HEK293 (cell line): ENCODE data around the gene PPY.

Source experiments
- BCL11A ChIP-seq: fragments of 450-650 bp; formaldehyde crosslinking; IDR thresholded peaks from 2 replicates; pipeline ENCODE4 v1.5.1; 2016; ENCODE audit warnings: low read depth, missing biosample characterization, missing genetic modification characterization
- GLIS2 ChIP-seq: fragments of 450-650 bp; formaldehyde crosslinking; IDR thresholded peaks from 2 replicates; pipeline ENCODE4 v1.5.1; 2016; ENCODE audit warnings: missing biosample characterization, missing genetic modification characterization
- HOXD13 ChIP-seq: sonication (generic); formaldehyde crosslinking; IDR thresholded peaks from 2 replicates; pipeline ENCODE4 v1.8.0; 2022; ENCODE audit warnings: missing genetic modification reagents, borderline replicate concordance
- KLF16 ChIP-seq: fragments of 450-650 bp; formaldehyde crosslinking; IDR thresholded peaks from 2 replicates; pipeline ENCODE4 v1.5.1; 2017; ENCODE audit warnings: missing biosample characterization, missing genetic modification characterization
- OSR2 ChIP-seq: fragments of 450-650 bp; formaldehyde crosslinking; IDR thresholded peaks from 2 replicates; pipeline ENCODE4 v1.5.1; 2016; ENCODE audit warnings: missing biosample characterization, missing genetic modification characterization
- OVOL3 ChIP-seq: fragments of 450-650 bp; formaldehyde crosslinking; IDR thresholded peaks from 2 replicates; pipeline ENCODE4 v1.5.1; 2016; ENCODE audit warnings: missing biosample characterization, missing genetic modification characterization
- SP2 ChIP-seq: fragments of 450-650 bp; formaldehyde crosslinking; IDR thresholded peaks from 2 replicates; pipeline ENCODE4 v1.5.1; 2016; ENCODE audit warnings: missing biosample characterization, missing genetic modification characterization
- WT1 ChIP-seq: fragments of 450-650 bp; formaldehyde crosslinking; IDR thresholded peaks from 2 replicates; pipeline ENCODE4 v1.5.1; 2016; ENCODE audit warnings: missing biosample characterization, missing genetic modification characterization
- YY1 ChIP-seq: fragments of 450-650 bp; formaldehyde crosslinking; IDR thresholded peaks from 2 replicates; pipeline ENCODE4 v1.5.1; 2018; ENCODE audit warnings: missing biosample characterization, missing genetic modification characterization
- ZBTB21 ChIP-seq: fragments of 450-650 bp; formaldehyde crosslinking; IDR thresholded peaks from 2 replicates; pipeline ENCODE4 v1.5.1; 2017; ENCODE audit warnings: missing biosample characterization, missing genetic modification characterization
- ZFP69B ChIP-seq: fragments of 450-650 bp; formaldehyde crosslinking; IDR thresholded peaks from 2 replicates; pipeline ENCODE4 v1.5.1; 2016; ENCODE audit warnings: missing biosample characterization, missing genetic modification characterization
- ZNF10 ChIP-seq: fragments of 450-650 bp; formaldehyde crosslinking; IDR thresholded peaks from 2 replicates; pipeline ENCODE4 v1.5.1; 2017; ENCODE audit warnings: missing biosample characterization, missing genetic modification characterization
- ZNF155 ChIP-seq: fragments of 450-650 bp; formaldehyde crosslinking; IDR thresholded peaks from 2 replicates; pipeline ENCODE4 v1.5.1; 2016; ENCODE audit warnings: missing biosample characterization, missing genetic modification characterization
- ZNF2 ChIP-seq: fragments of 450-650 bp; formaldehyde crosslinking; IDR thresholded peaks from 2 replicates; pipeline ENCODE4 v1.5.1; 2016; ENCODE audit warnings: missing biosample characterization, missing genetic modification characterization
- ZNF214 ChIP-seq: fragments of 450-650 bp; formaldehyde crosslinking; IDR thresholded peaks from 2 replicates; pipeline ENCODE4 v1.5.1; 2017; ENCODE audit warnings: missing biosample characterization, mild to moderate bottlenecking, missing genetic modification characterization, borderline replicate concordance
- ZNF394 ChIP-seq: fragments of 450-650 bp; formaldehyde crosslinking; IDR thresholded peaks from 2 replicates; pipeline ENCODE4 v1.5.1; 2016; ENCODE audit warnings: missing biosample characterization, missing genetic modification characterization, mild to moderate bottlenecking, moderate library complexity, borderline replicate concordance
- ZNF654 ChIP-seq: fragments of 450-650 bp; formaldehyde crosslinking; IDR thresholded peaks from 2 replicates; pipeline ENCODE4 v1.5.1; 2016; ENCODE audit warnings: low read depth, missing biosample characterization, missing genetic modification characterization
- ZNF707 ChIP-seq: fragments of 450-650 bp; formaldehyde crosslinking; IDR thresholded peaks from 2 replicates; pipeline ENCODE4 v1.5.1; 2016; ENCODE audit warnings: missing biosample characterization, missing genetic modification characterization
- TF ChIP-seq, protein P1 (sequence below): fragments of 450-650 bp; formaldehyde crosslinking; IDR thresholded peaks from 2 replicates; pipeline ENCODE4 v1.5.1; 2017; ENCODE audit warnings: missing biosample characterization, mild to moderate bottlenecking, missing genetic modification characterization, moderate library complexity
- TF ChIP-seq, protein P2 (sequence below): fragments of 450-650 bp; formaldehyde crosslinking; IDR thresholded peaks from 2 replicates; pipeline ENCODE4 v1.5.1; 2016; ENCODE audit warnings: missing biosample characterization, missing genetic modification characterization
- TF ChIP-seq, protein P3 (sequence below): fragments of 450-650 bp; formaldehyde crosslinking; IDR thresholded peaks from 2 replicates; pipeline ENCODE4 v1.5.0; 2017; ENCODE audit warnings: missing biosample characterization, missing genetic modification characterization, borderline replicate concordance
- TF ChIP-seq, protein P4 (sequence below): fragments of 450-650 bp; formaldehyde crosslinking; IDR thresholded peaks from 2 replicates; pipeline ENCODE4 v1.5.1; 2016; ENCODE audit warnings: missing biosample characterization, missing genetic modification characterization, low read depth
- TF ChIP-seq, protein P5 (sequence below): IDR thresholded peaks from 2 replicates; pipeline ENCODE4 v1.6.1; 2011; ENCODE audit warnings: mild to moderate bottlenecking, low read depth, low read length, borderline replicate concordance
- TF ChIP-seq, protein P6 (sequence below): fragments of 450-650 bp; formaldehyde crosslinking; IDR thresholded peaks from 2 replicates; pipeline ENCODE4 v1.5.1; 2016; ENCODE audit warnings: missing biosample characterization, missing genetic modification characterization
- TF ChIP-seq, protein P7 (sequence below): fragments of 450-650 bp; formaldehyde crosslinking; IDR thresholded peaks from 2 replicates; pipeline ENCODE4 v1.5.1; 2016; ENCODE audit warnings: missing biosample characterization, missing genetic modification characterization

PPY gene

DNA sequence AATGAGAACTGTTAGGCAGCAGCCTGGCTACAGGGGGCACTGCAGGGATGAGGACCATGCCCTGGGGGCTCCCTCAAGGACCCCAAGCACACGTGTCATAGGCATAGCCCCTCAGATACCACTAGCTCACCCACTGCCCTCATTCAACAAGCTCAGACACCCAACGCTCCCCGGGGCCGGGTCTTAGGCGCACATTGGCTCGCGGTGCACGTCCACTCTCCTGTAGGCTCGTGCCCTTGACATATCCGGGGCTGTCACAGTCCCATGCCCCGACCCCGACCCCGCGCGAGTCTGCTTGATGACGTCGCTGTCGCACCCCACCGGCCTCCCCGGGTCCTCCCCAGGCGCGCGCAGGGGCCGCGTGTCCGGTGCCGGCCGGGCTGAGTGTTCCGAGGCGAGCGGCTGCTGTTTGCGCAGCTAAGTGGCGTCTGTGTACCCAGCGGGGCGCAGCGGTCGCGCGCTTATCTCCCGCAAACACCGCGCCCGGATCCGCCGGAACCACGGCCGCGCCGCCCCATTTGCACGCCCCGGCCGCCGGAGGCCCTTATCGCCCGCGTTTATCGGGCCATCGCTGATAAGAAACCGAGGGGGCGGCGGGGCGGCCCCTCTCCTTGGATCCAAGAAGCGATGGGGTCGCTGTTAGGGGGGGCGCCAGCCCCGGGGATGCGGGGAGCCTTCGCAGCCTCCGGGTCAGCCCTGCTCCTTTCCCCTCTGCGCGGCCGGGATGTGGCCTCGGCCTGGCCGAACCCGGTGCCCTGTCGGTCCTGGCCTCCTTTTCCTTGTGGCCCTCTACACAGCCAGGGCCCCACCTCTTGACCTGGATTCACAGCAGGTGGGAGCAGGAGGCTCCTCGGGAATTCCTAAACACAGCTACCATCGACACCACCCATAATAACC lies 41.5 kb upstream of the PPY start (continued):
- TF ChIP-seq ZNF214 (tag by site-specific recombination) (no peak), ZNF2 (peak; percentile 68; the same call in 1 of the 2 replicates), ZNF10 (tag by site-specific recombination) (no peak), ZBTB21 (tag by site-specific recombination) (peak; percentile 87), OVOL3 (tag by site-specific recombination) (no peak), GLIS2 (tag by site-specific recombination) (peak; percentile 92), ZFP69B (0 out of 2 replicates have a peak, but pooled peaks have one; percentile 42), YY1 (no peak; the same call in 1 of the 2 replicates), ZNF394 (tag by site-specific recombination) (no peak), HOXD13 (no peak), ZNF654 (tag by site-specific recombination) (no peak), ZNF707 (no peak), BCL11A (no peak), KLF16 (tag by site-specific recombination) (peak; percentile 44; the same call in 1 of the 2 replicates), OSR2 (tag by site-specific recombination) (no peak), ZNF155 (tag by site-specific recombination) (no peak), WT1 (peak; percentile 9; the same call in 1 of the 2 replicates), SP2 (tag by site-specific recombination) (no peak)
- TF ChIP-seq, protein P1, sequence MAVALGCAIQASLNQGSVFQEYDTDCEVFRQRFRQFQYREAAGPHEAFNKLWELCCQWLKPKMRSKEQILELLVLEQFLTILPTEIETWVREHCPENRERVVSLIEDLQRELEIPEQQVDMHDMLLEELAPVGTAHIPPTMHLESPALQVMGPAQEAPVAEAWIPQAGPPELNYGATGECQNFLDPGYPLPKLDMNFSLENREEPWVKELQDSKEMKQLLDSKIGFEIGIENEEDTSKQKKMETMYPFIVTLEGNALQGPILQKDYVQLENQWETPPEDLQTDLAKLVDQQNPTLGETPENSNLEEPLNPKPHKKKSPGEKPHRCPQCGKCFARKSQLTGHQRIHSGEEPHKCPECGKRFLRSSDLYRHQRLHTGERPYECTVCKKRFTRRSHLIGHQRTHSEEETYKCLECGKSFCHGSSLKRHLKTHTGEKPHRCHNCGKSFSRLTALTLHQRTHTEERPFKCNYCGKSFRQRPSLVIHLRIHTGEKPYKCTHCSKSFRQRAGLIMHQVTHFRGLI (tag by site-specific recombination) = 0 out of 2 replicates have a peak, but pooled peaks have one; percentile 43
- TF ChIP-seq, protein P2, sequence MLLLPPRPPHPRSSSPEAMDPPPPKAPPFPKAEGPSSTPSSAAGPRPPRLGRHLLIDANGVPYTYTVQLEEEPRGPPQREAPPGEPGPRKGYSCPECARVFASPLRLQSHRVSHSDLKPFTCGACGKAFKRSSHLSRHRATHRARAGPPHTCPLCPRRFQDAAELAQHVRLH (tag by site-specific recombination) = no peak
- TF ChIP-seq, protein P3, sequence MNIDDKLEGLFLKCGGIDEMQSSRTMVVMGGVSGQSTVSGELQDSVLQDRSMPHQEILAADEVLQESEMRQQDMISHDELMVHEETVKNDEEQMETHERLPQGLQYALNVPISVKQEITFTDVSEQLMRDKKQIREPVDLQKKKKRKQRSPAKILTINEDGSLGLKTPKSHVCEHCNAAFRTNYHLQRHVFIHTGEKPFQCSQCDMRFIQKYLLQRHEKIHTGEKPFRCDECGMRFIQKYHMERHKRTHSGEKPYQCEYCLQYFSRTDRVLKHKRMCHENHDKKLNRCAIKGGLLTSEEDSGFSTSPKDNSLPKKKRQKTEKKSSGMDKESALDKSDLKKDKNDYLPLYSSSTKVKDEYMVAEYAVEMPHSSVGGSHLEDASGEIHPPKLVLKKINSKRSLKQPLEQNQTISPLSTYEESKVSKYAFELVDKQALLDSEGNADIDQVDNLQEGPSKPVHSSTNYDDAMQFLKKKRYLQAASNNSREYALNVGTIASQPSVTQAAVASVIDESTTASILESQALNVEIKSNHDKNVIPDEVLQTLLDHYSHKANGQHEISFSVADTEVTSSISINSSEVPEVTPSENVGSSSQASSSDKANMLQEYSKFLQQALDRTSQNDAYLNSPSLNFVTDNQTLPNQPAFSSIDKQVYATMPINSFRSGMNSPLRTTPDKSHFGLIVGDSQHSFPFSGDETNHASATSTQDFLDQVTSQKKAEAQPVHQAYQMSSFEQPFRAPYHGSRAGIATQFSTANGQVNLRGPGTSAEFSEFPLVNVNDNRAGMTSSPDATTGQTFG = no peak
- TF ChIP-seq, protein P4, sequence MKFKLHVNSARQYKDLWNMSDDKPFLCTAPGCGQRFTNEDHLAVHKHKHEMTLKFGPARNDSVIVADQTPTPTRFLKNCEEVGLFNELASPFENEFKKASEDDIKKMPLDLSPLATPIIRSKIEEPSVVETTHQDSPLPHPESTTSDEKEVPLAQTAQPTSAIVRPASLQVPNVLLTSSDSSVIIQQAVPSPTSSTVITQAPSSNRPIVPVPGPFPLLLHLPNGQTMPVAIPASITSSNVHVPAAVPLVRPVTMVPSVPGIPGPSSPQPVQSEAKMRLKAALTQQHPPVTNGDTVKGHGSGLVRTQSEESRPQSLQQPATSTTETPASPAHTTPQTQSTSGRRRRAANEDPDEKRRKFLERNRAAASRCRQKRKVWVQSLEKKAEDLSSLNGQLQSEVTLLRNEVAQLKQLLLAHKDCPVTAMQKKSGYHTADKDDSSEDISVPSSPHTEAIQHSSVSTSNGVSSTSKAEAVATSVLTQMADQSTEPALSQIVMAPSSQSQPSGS (tag by site-specific recombination) = peak; percentile 49; the same call in 1 of the 2 replicates
- TF ChIP-seq, protein P5, sequence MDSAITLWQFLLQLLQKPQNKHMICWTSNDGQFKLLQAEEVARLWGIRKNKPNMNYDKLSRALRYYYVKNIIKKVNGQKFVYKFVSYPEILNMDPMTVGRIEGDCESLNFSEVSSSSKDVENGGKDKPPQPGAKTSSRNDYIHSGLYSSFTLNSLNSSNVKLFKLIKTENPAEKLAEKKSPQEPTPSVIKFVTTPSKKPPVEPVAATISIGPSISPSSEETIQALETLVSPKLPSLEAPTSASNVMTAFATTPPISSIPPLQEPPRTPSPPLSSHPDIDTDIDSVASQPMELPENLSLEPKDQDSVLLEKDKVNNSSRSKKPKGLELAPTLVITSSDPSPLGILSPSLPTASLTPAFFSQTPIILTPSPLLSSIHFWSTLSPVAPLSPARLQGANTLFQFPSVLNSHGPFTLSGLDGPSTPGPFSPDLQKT = no peak
- TF ChIP-seq, protein P6, sequence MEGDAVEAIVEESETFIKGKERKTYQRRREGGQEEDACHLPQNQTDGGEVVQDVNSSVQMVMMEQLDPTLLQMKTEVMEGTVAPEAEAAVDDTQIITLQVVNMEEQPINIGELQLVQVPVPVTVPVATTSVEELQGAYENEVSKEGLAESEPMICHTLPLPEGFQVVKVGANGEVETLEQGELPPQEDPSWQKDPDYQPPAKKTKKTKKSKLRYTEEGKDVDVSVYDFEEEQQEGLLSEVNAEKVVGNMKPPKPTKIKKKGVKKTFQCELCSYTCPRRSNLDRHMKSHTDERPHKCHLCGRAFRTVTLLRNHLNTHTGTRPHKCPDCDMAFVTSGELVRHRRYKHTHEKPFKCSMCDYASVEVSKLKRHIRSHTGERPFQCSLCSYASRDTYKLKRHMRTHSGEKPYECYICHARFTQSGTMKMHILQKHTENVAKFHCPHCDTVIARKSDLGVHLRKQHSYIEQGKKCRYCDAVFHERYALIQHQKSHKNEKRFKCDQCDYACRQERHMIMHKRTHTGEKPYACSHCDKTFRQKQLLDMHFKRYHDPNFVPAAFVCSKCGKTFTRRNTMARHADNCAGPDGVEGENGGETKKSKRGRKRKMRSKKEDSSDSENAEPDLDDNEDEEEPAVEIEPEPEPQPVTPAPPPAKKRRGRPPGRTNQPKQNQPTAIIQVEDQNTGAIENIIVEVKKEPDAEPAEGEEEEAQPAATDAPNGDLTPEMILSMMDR = peak; percentile 65
- TF ChIP-seq, protein P7, sequence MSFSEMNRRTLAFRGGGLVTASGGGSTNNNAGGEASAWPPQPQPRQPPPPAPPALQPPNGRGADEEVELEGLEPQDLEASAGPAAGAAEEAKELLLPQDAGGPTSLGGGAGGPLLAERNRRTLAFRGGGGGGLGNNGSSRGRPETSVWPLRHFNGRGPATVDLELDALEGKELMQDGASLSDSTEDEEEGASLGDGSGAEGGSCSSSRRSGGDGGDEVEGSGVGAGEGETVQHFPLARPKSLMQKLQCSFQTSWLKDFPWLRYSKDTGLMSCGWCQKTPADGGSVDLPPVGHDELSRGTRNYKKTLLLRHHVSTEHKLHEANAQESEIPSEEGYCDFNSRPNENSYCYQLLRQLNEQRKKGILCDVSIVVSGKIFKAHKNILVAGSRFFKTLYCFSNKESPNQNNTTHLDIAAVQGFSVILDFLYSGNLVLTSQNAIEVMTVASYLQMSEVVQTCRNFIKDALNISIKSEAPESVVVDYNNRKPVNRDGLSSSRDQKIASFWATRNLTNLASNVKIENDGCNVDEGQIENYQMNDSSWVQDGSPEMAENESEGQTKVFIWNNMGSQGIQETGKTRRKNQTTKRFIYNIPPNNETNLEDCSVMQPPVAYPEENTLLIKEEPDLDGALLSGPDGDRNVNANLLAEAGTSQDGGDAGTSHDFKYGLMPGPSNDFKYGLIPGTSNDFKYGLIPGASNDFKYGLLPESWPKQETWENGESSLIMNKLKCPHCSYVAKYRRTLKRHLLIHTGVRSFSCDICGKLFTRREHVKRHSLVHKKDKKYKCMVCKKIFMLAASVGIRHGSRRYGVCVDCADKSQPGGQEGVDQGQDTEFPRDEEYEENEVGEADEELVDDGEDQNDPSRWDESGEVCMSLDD (tag by site-specific recombination) = peak; percentile 89
